Astrocyte of the hippocampus (primary cell): ENCODE measurements around the gene USP5.

Experiments
- DNase-seq: peaks from one replicate; pipeline ENCODE4 v3.0.0; 2011; ENCODE audit warnings: low read depth, low spot score

Gene USP5

GRCh38 chr12:6914246-6914946, 62.4 kb downstream of the USP5 start, which contains the start of gene ENO2:
Gene ENO2, plus strand, starts transcription at chr12:6914580. Its CDS starts 1,253 bp downstream, at chr12:6915833.
- peak; percentile 82 for DNase-seq

GRCh38 chr12:6914947-6915788, 63.2 kb downstream of the USP5 start:
- DNase-seq = no peak

- DNase-seq = no peak
Measured at GRCh38 chr12:6915789-6916285, 63.9 kb downstream of the USP5 start.
